Midbrain (tissue), 1 donor: Measurements from ENCODE around the gene NFKBIB.
"Not testable (repeated sequence)": the region's sequence is repeated elsewhere in the genome, so short reads cannot be mapped to it uniquely, and the experiment has no call there.

Source experiments
- DNase-seq: peaks from one replicate; lab custom pipeline; 2025; lab: John Stamatoyannopoulos, UW

Gene NFKBIB

GRCh38 chr19:38928391-38929001 is 28.7 kb downstream of the NFKBIB start:
- DNase-seq: no peak

GRCh38 chr19:38929929-38930775 is 30.4 kb downstream of the NFKBIB start, which contains the start of gene SARS2:
TSS of gene SARS2 (minus strand) at chr19:38930763. CDS start at chr19:38930736, 27 bp downstream.
- DNase-seq: peak; percentile 97

- peak; percentile 99 for DNase-seq
Measured at GRCh38 chr19:38930776-38931520, 31.2 kb downstream of the NFKBIB start, which contains the start of gene MRPS12. TSS of gene MRPS12 (plus strand) at chr19:38930944. CDS start at chr19:38931295, 351 bp downstream.

GRCh38 chr19:38931521-38931793 is 31.7 kb downstream of the NFKBIB start:
- no peak for DNase-seq

- no peak for DNase-seq
Measured at GRCh38 chr19:38932425-38933179, 32.8 kb downstream of the NFKBIB start.

GRCh38 chr19:38933544-38933943 is 33.8 kb downstream of the NFKBIB start:
- no peak for DNase-seq

- no peak for DNase-seq
Measured at GRCh38 chr19:38939957-38940356, 40.2 kb downstream of the NFKBIB start.

GRCh38 chr19:38941466-38941865 is 41.7 kb downstream of the NFKBIB start:
- not testable (repeated sequence) for DNase-seq

GRCh38 chr19:38941979-38942378 is 42.2 kb downstream of the NFKBIB start:
- no peak for DNase-seq

GRCh38 chr19:38942471-38943181 is 42.9 kb downstream of the NFKBIB start:
- no peak for DNase-seq

GRCh38 chr19:38944981-38945506 is 45.3 kb downstream of the NFKBIB start:
- no peak for DNase-seq

- no peak for DNase-seq
Measured at GRCh38 chr19:38945562-38946228, 45.9 kb downstream of the NFKBIB start.

GRCh38 chr19:38946229-38947010 is 46.7 kb downstream of the NFKBIB start:
- no peak for DNase-seq

- DNase-seq: peak; percentile 79
Measured at GRCh38 chr19:38949580-38950367, 50.0 kb downstream of the NFKBIB start.

GRCh38 chr19:38951187-38951586 is 51.4 kb downstream of the NFKBIB start:
- no peak for DNase-seq

GRCh38 chr19:38952395-38953165 is 52.8 kb downstream of the NFKBIB start:
- peak; percentile 25 for DNase-seq

- no peak for DNase-seq
Measured at GRCh38 chr19:38953677-38954076, 53.9 kb downstream of the NFKBIB start.

GRCh38 chr19:38956264-38956663 is 56.5 kb downstream of the NFKBIB start:
- no peak for DNase-seq
